Stimulated activated CD4-positive, alpha-beta T cell treated with anti-CD3 and anti-CD28 coated beads, Interleukin-12 subunit alpha, Interleukin-12 subunit beta, amount 100 ng/mL, for 48 hours (primary cell): ENCODE measurements around the gene SPIRE1.
"Not testable (repeated sequence)": the region's sequence is repeated elsewhere in the genome, so short reads cannot be mapped to it uniquely, and the experiment has no call there.

ENCODE experiments used
- DNase-seq, 3 donors: peaks; one replicate each; pipeline ENCODE4 v3.0.0-alpha.2; 2020; ENCODE audit warnings: low read depth in 2 of 3, low spot score in 1 of 3

Gene SPIRE1

GRCh38 chr18:12423393-12423792, 234.5 kb downstream of the SPIRE1 start:
- no peak for DNase-seq

GRCh38 chr18:12422936-12423335, 235.0 kb downstream of the SPIRE1 start:
- no peak for DNase-seq

GRCh38 chr18:12421732-12422131, 236.2 kb downstream of the SPIRE1 start:
- DNase-seq, result no peak

- DNase-seq, result no peak
These were observed 237.0 kb downstream of the SPIRE1 start for GRCh38 chr18:12420821-12421421.

GRCh38 chr18:12417687-12418086, 240.2 kb downstream of the SPIRE1 start:
- no peak for DNase-seq

- no peak for DNase-seq
These were observed 241.7 kb downstream of the SPIRE1 start for GRCh38 chr18:12416098-12416729.

GRCh38 chr18:12411456-12411855, 246.5 kb downstream of the SPIRE1 start:
- DNase-seq, result no peak

GRCh38 chr18:12410747-12411146, 247.2 kb downstream of the SPIRE1 start:
- not testable (repeated sequence) for DNase-seq

- DNase-seq, result no peak
These were observed 247.8 kb downstream of the SPIRE1 start for GRCh38 chr18:12410081-12410481.

GRCh38 chr18:12409469-12409868, 248.4 kb downstream of the SPIRE1 start:
- no peak for DNase-seq

- DNase-seq, result no peak
These were observed 249.5 kb downstream of the SPIRE1 start for GRCh38 chr18:12408247-12408869.

GRCh38 chr18:12406371-12407111, 251.4 kb downstream of the SPIRE1 start:
- no peak for DNase-seq

- DNase-seq, result no peak
These were observed 252.8 kb downstream of the SPIRE1 start for GRCh38 chr18:12405066-12405465.

GRCh38 chr18:12403601-12404506, 254.1 kb downstream of the SPIRE1 start:
- DNase-seq, result no peak

GRCh38 chr18:12401881-12402280, 256.0 kb downstream of the SPIRE1 start:
- no peak for DNase-seq

GRCh38 chr18:12399231-12399630, 258.7 kb downstream of the SPIRE1 start:
- DNase-seq, result no peak

- no peak for DNase-seq
These were observed 259.3 kb downstream of the SPIRE1 start for GRCh38 chr18:12398625-12399024.

- DNase-seq, result no peak
These were observed 260.1 kb downstream of the SPIRE1 start for GRCh38 chr18:12397793-12398192.

- no peak for DNase-seq
These were observed 260.7 kb downstream of the SPIRE1 start for GRCh38 chr18:12397254-12397653.
